Endothelial cell (in vitro differentiated cells): ENCODE results near the gene U2AF1L4. TPM values are rescaled to one million over a fixed set of nuclear protein-coding genes. Genes with fewer than 3 reads are reported as not detected.

ENCODE experiments used
- DNase-seq: peaks from one replicate; pipeline ENCODE4 v3.0.0; 2021; ENCODE audit warnings: low spot score
- H3K27ac Mint-ChIP-seq: one replicate; pipeline ENCODE4 v1.8.0; 2021; ENCODE audit warnings: mixed read lengths, inconsistent platforms; ENCODE audit not compliant: unreplicated experiment
- H3K27me3 Mint-ChIP-seq: one replicate; pipeline ENCODE4 v1.8.0; 2021; ENCODE audit warnings: mild to moderate bottlenecking, moderate library complexity, mixed read lengths, inconsistent platforms; ENCODE audit not compliant: unreplicated experiment
- H3K36me3 Mint-ChIP-seq: one replicate; pipeline ENCODE4 v1.8.0; 2021; ENCODE audit warnings: mild to moderate bottlenecking, low read depth, mixed read lengths, inconsistent platforms; ENCODE audit not compliant: unreplicated experiment
- H3K4me1 Mint-ChIP-seq: one replicate; pipeline ENCODE4 v1.8.0; 2021; ENCODE audit warnings: mild to moderate bottlenecking, mixed read lengths, inconsistent platforms; ENCODE audit not compliant: unreplicated experiment
- H3K4me3 Mint-ChIP-seq: one replicate; pipeline ENCODE4 v1.8.0; 2021; ENCODE audit warnings: mild to moderate bottlenecking, mixed read lengths, inconsistent platforms; ENCODE audit not compliant: unreplicated experiment
- H3K9me3 Mint-ChIP-seq: one replicate; pipeline ENCODE4 v1.8.0; 2021; ENCODE audit warnings: mixed read lengths, inconsistent platforms; ENCODE audit not compliant: unreplicated experiment
- CTCF ChIP-seq: fragments of 200-600 bp; sonication (generic); IDR thresholded peaks from one replicate; pipeline ENCODE4 v1.5.0; 2021; ENCODE audit warnings: antibody characterized with exemption; ENCODE audit not compliant: unreplicated experiment
- total RNA-seq: library from RNA; stranded (reverse); fragmentation: NEBNext Ultra II Directional; extraction: Animal tissue kit (Norgen Biotek cat#: 25700); gene quantifications from one replicate; pipeline ENCODE4 v1.2.1, GENCODE V29; 2021; ENCODE audit not compliant: unreplicated experiment

The U2AF1L4 gene
- total RNA-seq, 1 donor from 2014 or later: 12.0 TPM

GRCh38 chr19:35750167-35750566 is 4.9 kb upstream of the U2AF1L4 start:
- peaks cover 14% of the 10 kb centered on the region for H3K36me3 Mint-ChIP-seq
- no peak overlapping the region for H3K4me3 Mint-ChIP-seq

GRCh38 chr19:35748106-35749020 is 3.1 kb upstream of the U2AF1L4 start, which contains the start of gene LIN37:
LIN37 (plus strand) TSS chr19:35748576; CDS start chr19:35748725, 149 bp downstream.
- peak; percentile 96 for DNase-seq
- peak within 1 kb of the TSS; percentile 73 for H3K27ac Mint-ChIP-seq
- peaks cover 31% of the 10 kb centered on the region for H3K4me1 Mint-ChIP-seq
- peaks cover 16% of the 10 kb centered on the region for H3K27me3 Mint-ChIP-seq
- peaks cover 7% of the 10 kb centered on the region for H3K36me3 Mint-ChIP-seq
- peak within 1 kb of the TSS; percentile 97 for H3K4me3 Mint-ChIP-seq
- TF ChIP-seq CTCF: no peak
- H3K9me3 Mint-ChIP-seq: no peaks in the 10 kb centered on the region

More at GRCh38 chr19:35750167-35750566, 4.9 kb upstream of the U2AF1L4 start:
- peaks cover 18% of the 10 kb centered on the region for H3K27me3 Mint-ChIP-seq
- peaks cover 26% of the 10 kb centered on the region for H3K4me1 Mint-ChIP-seq
- no peak for TF ChIP-seq CTCF
- DNase-seq: no peak
- H3K9me3 Mint-ChIP-seq: no peaks in the 10 kb centered on the region
- no peak overlapping the region for H3K27ac Mint-ChIP-seq

- H3K4me1 Mint-ChIP-seq: peaks cover 36% of the 10 kb centered on the region
- no peak for TF ChIP-seq CTCF
Observed at GRCh38 chr19:35746531-35746930, 1.3 kb upstream of the U2AF1L4 start.

GRCh38 chr19:35746087-35746462 is 857 bp upstream of the U2AF1L4 start:
- Mint-ChIP-seq H3K9me3 (no peaks in the 10 kb centered on the region), H3K4me3 (peak overlapping the region; percentile 98), H3K4me1 (peaks cover 36% of the 10 kb centered on the region), H3K27me3 (peaks cover 17% of the 10 kb centered on the region), H3K36me3 (peaks cover 11% of the 10 kb centered on the region), H3K27ac (peak overlapping the region; percentile 99)
- DNase-seq: no peak
- TF ChIP-seq CTCF: no peak

More at GRCh38 chr19:35746531-35746930, 1.3 kb upstream of the U2AF1L4 start:
- no peak for DNase-seq
- Mint-ChIP-seq H3K27ac (peak overlapping the region; percentile 99), H3K4me3 (peak overlapping the region; percentile 98), H3K27me3 (peaks cover 17% of the 10 kb centered on the region), H3K9me3 (no peaks in the 10 kb centered on the region), H3K36me3 (peaks cover 11% of the 10 kb centered on the region)
